Keratinocyte (primary cell): ENCODE data around the gene FSTL5.

Experiments used
- EZH2 ChIP-seq: IDR thresholded peaks from one replicate; pipeline ENCODE4 v1.6.1; 2012; ENCODE audit warnings: inconsistent platforms, mild to moderate bottlenecking, low read length, moderate library complexity
- TF ChIP-seq, protein P1 (sequence below), 3 experiments: IDR thresholded peaks in 1 of 3; conservative IDR thresholded peaks in 1 of 3; optimal IDR thresholded peaks in 1 of 3; 2 replicates in 2 of 3; 3 replicates in 1 of 3; pipeline versions ENCODE3 to v1.5.1; 2011; ENCODE audit warnings: low read length in 3 of 3, mild to moderate bottlenecking in 3 of 3, moderate library complexity in 2 of 3, control low read depth in 1 of 3, inconsistent platforms in 1 of 3; ENCODE audit not compliant: insufficient read depth in 2 of 3; ENCODE audit errors: extremely low read depth in 1 of 3

GRCh38 chr4:161926033-161926828 is 237.6 kb downstream of the FSTL5 start:
- TF ChIP-seq, protein P1, sequence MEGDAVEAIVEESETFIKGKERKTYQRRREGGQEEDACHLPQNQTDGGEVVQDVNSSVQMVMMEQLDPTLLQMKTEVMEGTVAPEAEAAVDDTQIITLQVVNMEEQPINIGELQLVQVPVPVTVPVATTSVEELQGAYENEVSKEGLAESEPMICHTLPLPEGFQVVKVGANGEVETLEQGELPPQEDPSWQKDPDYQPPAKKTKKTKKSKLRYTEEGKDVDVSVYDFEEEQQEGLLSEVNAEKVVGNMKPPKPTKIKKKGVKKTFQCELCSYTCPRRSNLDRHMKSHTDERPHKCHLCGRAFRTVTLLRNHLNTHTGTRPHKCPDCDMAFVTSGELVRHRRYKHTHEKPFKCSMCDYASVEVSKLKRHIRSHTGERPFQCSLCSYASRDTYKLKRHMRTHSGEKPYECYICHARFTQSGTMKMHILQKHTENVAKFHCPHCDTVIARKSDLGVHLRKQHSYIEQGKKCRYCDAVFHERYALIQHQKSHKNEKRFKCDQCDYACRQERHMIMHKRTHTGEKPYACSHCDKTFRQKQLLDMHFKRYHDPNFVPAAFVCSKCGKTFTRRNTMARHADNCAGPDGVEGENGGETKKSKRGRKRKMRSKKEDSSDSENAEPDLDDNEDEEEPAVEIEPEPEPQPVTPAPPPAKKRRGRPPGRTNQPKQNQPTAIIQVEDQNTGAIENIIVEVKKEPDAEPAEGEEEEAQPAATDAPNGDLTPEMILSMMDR (optimal IDR thresholded peaks at IDR 0.05 in 1 of 3, IDR thresholded peaks at IDR 0.05 in 1 of 3, conservative IDR thresholded peaks at IDR 0.05 in 1 of 3; ENCODE audit: extremely low read depth in 1 of 3, insufficient read depth in 2 of 3, low read length in 3 of 3), result no peak
- TF ChIP-seq EZH2, result no peak
